Prostate gland (tissue), 2 donors: ENCODE measurements around the gene BMPER. TPM values are rescaled to one million over a fixed set of nuclear protein-coding genes. Genes with fewer than 3 reads are reported as not detected.

ENCODE experiments used
- DNase-seq: peaks from one replicate; pipeline ENCODE4 v3.0.0-alpha.2; 2019; ENCODE audit warnings: low spot score
- H3K27ac ChIP-seq, 2 donors: fragments of 200-600 bp; sonication (generic); 2 replicates each; pipeline ENCODE4 v1.5.1; 2017 to 2019
- H3K27me3 ChIP-seq: fragments of 200-600 bp; sonication (generic); replicated peaks from 2 replicates; pipeline ENCODE4 v1.5.1; 2019; ENCODE audit not compliant: insufficient read depth
- H3K36me3 ChIP-seq, 2 donors: fragments of 200-600 bp; sonication (generic); 1 replicate in 1 of 2; 2 replicates in 1 of 2; pipeline versions ENCODE4 v1.5.1 to v1.8.1; 2017 to 2019
- H3K4me1 ChIP-seq: fragments of 200-600 bp; sonication (generic); replicated peaks from 2 replicates; pipeline ENCODE4 v1.5.1; 2019
- H3K4me3 ChIP-seq, 2 donors: fragments of 200-600 bp; sonication (generic); 2 replicates each; pipeline ENCODE4 v1.5.1; 2017 to 2019
- H3K9me3 ChIP-seq: fragments of 200-600 bp; sonication (generic); 2 replicates; pipeline ENCODE4 v1.5.1; 2017
- POLR2A ChIP-seq: fragments of 450-650 bp; IDR thresholded peaks from one replicate; pipeline ENCODE4 v1.6.1; 2016; ENCODE audit warnings: antibody characterized with exemption, mild to moderate bottlenecking
- POLR2AphosphoS5 ChIP-seq: sonication (generic); formaldehyde crosslinking; IDR thresholded peaks from one replicate; pipeline ENCODE4 v1.6.1; 2017; ENCODE audit warnings: antibody characterized with exemption
- WGBS: methylation state at CpG from one replicate; pipeline ENCODE4 v1.1.5; 2018; 5-methylcytosine and 5-hydroxymethylcytosine counted together
- intact Hi-C: fragments of 100-400 bp; cut with DNase I; formaldehyde crosslinking; loops from one replicate; pipeline ENCODE4 v1.14.2; 2022
- total RNA-seq, 2 donors: library from RNA; depleted of rRNA; stranded (reverse); fragments of >200 nt; gene quantifications; one replicate each; pipeline ENCODE4 v1.1.0, GENCODE V29; 2016
- TF ChIP-seq, protein P1 (sequence below), 4 experiments: fragments of 200-600 bp in 2 of 4; fragments of 450-650 bp in 2 of 4; sonication (generic) in 2 of 4; IDR thresholded peaks; 1 replicate in 3 of 4; 2 replicates in 1 of 4; pipeline ENCODE4 v1.5.1; 2016 to 2019; ENCODE audit warnings: antibody characterized with exemption in 4 of 4, mild to moderate bottlenecking in 2 of 4, moderate library complexity in 2 of 4

Gene BMPER
- total RNA-seq, 2 donors from 2014 or later, result 4.5 to 8.4 TPM

DNA sequence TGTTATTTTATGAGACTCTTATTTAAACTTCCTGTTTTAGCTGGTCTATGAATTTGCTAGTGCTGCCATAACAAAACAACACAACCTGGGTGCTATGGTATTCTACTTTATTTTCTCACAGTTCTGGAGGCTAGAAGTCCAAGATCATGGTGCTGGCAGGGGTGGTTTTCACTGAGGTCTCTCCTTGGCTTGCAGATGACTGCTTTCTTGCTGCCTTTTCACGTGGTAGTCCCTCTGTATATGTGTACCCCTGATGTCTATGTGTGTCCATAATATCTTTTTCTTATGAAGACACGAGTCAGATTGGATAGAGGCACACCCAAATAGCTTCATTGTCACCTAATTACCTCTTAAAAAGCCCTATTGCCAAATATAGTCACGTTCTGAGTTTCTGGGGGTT is 270.5 kb downstream of the BMPER start:
- Histone ChIP-seq H3K4me1 (no peaks in the 10 kb centered on the region), H3K27ac (no peak overlapping the region), H3K4me3 (no peak overlapping the region), H3K27me3 (no peaks in the 10 kb centered on the region), H3K36me3 (no peaks in the 10 kb centered on the region), H3K9me3 (no peaks in the 10 kb centered on the region)
- no peak for TF ChIP-seq POLR2AphosphoS5
- TF ChIP-seq POLR2A, result no peak
- TF ChIP-seq, protein P1, sequence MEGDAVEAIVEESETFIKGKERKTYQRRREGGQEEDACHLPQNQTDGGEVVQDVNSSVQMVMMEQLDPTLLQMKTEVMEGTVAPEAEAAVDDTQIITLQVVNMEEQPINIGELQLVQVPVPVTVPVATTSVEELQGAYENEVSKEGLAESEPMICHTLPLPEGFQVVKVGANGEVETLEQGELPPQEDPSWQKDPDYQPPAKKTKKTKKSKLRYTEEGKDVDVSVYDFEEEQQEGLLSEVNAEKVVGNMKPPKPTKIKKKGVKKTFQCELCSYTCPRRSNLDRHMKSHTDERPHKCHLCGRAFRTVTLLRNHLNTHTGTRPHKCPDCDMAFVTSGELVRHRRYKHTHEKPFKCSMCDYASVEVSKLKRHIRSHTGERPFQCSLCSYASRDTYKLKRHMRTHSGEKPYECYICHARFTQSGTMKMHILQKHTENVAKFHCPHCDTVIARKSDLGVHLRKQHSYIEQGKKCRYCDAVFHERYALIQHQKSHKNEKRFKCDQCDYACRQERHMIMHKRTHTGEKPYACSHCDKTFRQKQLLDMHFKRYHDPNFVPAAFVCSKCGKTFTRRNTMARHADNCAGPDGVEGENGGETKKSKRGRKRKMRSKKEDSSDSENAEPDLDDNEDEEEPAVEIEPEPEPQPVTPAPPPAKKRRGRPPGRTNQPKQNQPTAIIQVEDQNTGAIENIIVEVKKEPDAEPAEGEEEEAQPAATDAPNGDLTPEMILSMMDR (IDR thresholded peaks at IDR 0.05), result no peak
- DNase-seq, result no peak
- intact Hi-C loops, result no loop called here
- WGBS, result 96% methylated on average over 3 of the region's 3 CpGs

- DNase-seq, result no peak
- Histone ChIP-seq H3K27ac (no peak overlapping the region), H3K4me1 (no peaks in the 10 kb centered on the region), H3K9me3 (no peaks in the 10 kb centered on the region), H3K36me3 (no peaks in the 10 kb centered on the region), H3K4me3 (no peak overlapping the region), H3K27me3 (no peaks in the 10 kb centered on the region)
- intact Hi-C loops, result no loop called here
- 66% methylated on average over 3 of the region's 3 CpGs for WGBS
- no peak for TF ChIP-seq POLR2AphosphoS5
- TF ChIP-seq POLR2A, result no peak
- TF ChIP-seq, protein P1 (IDR thresholded peaks at IDR 0.05), result no peak
Measured at GRCh38 chr7:34177476-34177875, 272.1 kb downstream of the BMPER start.

DNA sequence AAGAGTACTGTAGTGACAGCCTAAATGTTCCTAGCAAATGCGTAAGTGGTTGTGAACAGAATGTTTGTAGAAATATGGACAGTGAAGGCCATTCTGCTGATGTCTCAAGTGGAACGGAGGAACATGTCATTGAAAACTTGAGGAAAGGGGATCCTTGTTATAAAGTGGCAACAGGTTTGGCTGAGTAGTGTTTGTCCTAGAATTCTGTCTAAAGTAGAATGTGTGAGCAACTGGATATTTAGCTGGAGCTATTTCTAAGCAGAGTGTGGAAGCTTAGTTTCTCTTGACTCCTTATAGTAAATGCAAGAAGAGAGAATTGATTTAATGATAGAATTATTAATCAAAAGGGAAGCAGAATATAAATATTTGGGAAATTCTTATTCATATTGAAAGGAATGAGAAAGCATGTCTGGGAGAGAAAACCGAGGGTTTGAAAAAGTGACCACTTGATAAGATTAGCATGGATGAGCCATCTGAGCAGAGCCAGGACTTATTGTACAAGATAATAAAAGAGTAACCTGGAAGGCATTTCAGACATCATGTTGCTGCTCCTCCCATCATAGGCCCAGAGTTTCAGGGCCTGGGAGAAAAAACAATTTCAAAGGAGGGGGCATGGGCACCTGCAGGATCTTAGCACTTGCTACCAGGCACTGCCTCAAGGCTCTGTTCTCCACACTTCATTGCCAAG is 276.1 kb downstream of the BMPER start:
- Histone ChIP-seq H3K4me3 (no peak overlapping the region), H3K36me3 (no peaks in the 10 kb centered on the region), H3K27me3 (no peaks in the 10 kb centered on the region), H3K4me1 (no peaks in the 10 kb centered on the region), H3K9me3 (no peaks in the 10 kb centered on the region), H3K27ac (no peak overlapping the region)
- TF ChIP-seq POLR2A (no peak), POLR2AphosphoS5 (no peak)
- TF ChIP-seq, protein P1 (IDR thresholded peaks at IDR 0.05), result no peak
- intact Hi-C loops, result no loop called here
- DNase-seq, result no peak
- WGBS, result 91% methylated on average over 3 of the region's 3 CpGs

DNA sequence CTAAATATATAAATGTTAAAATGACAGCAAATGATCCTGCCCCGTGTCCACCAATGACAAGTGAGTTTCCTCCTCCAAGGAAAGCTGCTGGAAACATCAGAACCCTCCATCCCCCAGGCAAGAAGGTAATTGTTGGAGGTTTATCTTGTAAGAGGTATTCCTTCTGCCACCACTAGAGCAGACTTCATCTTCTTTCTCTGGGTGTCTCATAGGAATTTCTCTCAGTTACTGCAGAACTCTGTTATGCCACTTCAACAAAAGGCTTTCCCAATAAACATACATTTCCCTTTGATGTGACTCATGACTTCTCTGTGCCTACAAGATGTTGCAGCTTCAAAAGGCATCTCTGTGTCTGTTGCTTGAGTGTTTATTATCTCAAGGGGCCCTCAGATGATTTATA is 279.1 kb downstream of the BMPER start:
- Histone ChIP-seq H3K36me3 (no peaks in the 10 kb centered on the region), H3K27ac (no peak overlapping the region), H3K4me1 (no peaks in the 10 kb centered on the region), H3K4me3 (no peak overlapping the region), H3K27me3 (no peaks in the 10 kb centered on the region), H3K9me3 (no peaks in the 10 kb centered on the region)
- intact Hi-C loops, result no loop called here
- TF ChIP-seq POLR2AphosphoS5, result no peak
- TF ChIP-seq, protein P1 (IDR thresholded peaks at IDR 0.05), result no peak
- no peak for TF ChIP-seq POLR2A
- 86% methylated on average over 1 of the region's 1 CpG for WGBS
- DNase-seq, result no peak

- no peaks in the 10 kb centered on the region for H3K27me3 ChIP-seq
- no peaks in the 10 kb centered on the region for H3K36me3 ChIP-seq
- intact Hi-C loops, result no loop called here
- H3K27ac ChIP-seq, result no peak overlapping the region
- H3K9me3 ChIP-seq, result no peaks in the 10 kb centered on the region
- H3K4me3 ChIP-seq, result no peak overlapping the region
- H3K4me1 ChIP-seq, result no peaks in the 10 kb centered on the region
- no peak for DNase-seq
- WGBS, result 93% methylated on average over 2 of the region's 2 CpGs
- no peak for TF ChIP-seq POLR2AphosphoS5
- no peak for TF ChIP-seq POLR2A
- TF ChIP-seq, protein P1 (IDR thresholded peaks at IDR 0.05), result no peak
Measured at GRCh38 chr7:34187798-34188307, 282.5 kb downstream of the BMPER start.
